Measurements from ENCODE around the gene SH3BP1.
A peak's percentile ranks its signal among the peaks of the same experiment; 100 is the strongest.

GRCh38 chr22:37607010-37607934 lies 32.2 kb upstream of the SH3BP1 start:
- TF ChIP-seq REST (IDR thresholded peaks at IDR 0.05; ENCODE audit: low read depth) (no peak), CEBPB (IDR thresholded peaks at IDR 0.05) (peak; percentile 71), RAD21 (IDR thresholded peaks at IDR 0.05; ENCODE audit: low read depth) (peak; percentile 71), EP300 (IDR thresholded peaks at IDR 0.05; ENCODE audit: borderline replicate concordance) (peak; percentile 75; the same call in 1 of the 2 replicates), TAF1 (IDR thresholded peaks at IDR 0.05; ENCODE audit: low read depth) (peak; percentile 24; the same call in 1 of the 2 replicates), TEAD4 (IDR thresholded peaks at IDR 0.05) (peak; percentile 89), FOXM1 (IDR thresholded peaks at IDR 0.05; ENCODE audit: borderline replicate concordance, low read depth) (peak; percentile 43; the same call in 1 of the 2 replicates), CREB1 (IDR thresholded peaks at IDR 0.05; ENCODE audit: low read depth) (peak; percentile 63; the same call in 1 of the 2 replicates), EGR1 (IDR thresholded peaks at IDR 0.05) (no peak), YY1 (IDR thresholded peaks at IDR 0.05; ENCODE audit: low read depth) (peak; percentile 78)
- TF ChIP-seq, protein P1, sequence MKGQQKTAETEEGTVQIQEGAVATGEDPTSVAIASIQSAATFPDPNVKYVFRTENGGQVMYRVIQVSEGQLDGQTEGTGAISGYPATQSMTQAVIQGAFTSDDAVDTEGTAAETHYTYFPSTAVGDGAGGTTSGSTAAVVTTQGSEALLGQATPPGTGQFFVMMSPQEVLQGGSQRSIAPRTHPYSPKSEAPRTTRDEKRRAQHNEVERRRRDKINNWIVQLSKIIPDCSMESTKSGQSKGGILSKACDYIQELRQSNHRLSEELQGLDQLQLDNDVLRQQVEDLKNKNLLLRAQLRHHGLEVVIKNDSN (IDR thresholded peaks at IDR 0.05) = 0 out of 2 replicates have a peak, but pooled peaks have one; percentile 5
- TF ChIP-seq, protein P2, sequence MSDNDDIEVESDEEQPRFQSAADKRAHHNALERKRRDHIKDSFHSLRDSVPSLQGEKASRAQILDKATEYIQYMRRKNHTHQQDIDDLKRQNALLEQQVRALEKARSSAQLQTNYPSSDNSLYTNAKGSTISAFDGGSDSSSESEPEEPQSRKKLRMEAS (IDR thresholded peaks at IDR 0.05) = no peak; the same call in 1 of the 2 replicates

Measured in Ishikawa (cell line).